Measurements from ENCODE around the gene GAPT. TPM values are rescaled to one million over a fixed set of nuclear protein-coding genes. Genes with fewer than 3 reads are reported as not detected.

The GAPT gene
- total RNA-seq, 4 donors from 2014 or later: 3.8 TPM; not detected in 3

DNA sequence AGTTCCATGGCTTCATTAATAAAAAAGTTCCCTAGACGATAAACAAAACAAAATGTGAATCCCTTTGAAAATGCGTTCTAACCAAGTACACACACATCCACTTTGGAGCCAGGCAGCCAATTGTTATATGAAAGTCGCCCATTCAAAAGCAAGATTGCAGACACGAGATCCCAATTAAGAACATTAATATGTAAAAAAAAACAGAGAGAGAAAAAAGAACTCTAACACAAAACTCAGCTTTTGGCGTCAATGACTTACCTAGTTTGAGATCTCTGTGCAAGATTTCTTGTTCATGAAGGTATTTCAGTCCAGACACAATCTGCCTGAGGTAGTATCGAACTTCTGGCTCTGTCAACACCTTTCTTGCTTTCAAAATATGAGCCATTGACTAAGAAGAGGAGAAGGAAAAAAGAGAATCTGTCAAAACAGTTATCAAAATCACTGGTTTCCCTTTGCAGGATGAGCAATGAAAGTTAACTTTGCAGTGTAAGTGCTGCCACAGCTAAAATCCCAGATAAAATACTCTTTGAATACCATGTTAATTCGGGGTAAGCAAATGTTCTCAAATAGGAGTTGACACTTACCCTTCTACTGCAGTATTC lies 33.0 kb upstream of the GAPT start:
- no peak for DNase-seq
- 62 to 71% methylated on average over 6 to 7 of the region's 7 CpGs for WGBS, 2 donors (ENCODE audit: low coverage in 1 of 2)
- TF ChIP-seq EP300 (IDR thresholded peaks at IDR 0.05; ENCODE audit: low read depth) (no peak), POLR2A (IDR thresholded peaks at IDR 0.05) (no peak), POLR2AphosphoS5 (IDR thresholded peaks at IDR 0.05) (no peak), CTCF (IDR thresholded peaks at IDR 0.05) (no peak)
- peak overlapping the region in 3 of 4 donors; percentile 80 to 90 (median 85) for H3K4me3 ChIP-seq
- peaks cover 0 to 38% (median 13%) of the 10 kb centered on the region in 4 donors for H3K4me1 ChIP-seq
- in situ Hi-C loops (cut with MboI; ENCODE audit: low pct_ligation_motif_present in 1 of 4, low pct_unique_long_range_greater_than_20kb in 1 of 4, low sequenced_read_pairs in 3 of 4) (loop anchor here (10.0 to 25.0 kb wide), 5 partner anchors 571 to 1153 kb away; no protein-coding TSS in a partner anchor), intact Hi-C loops (cut with DNase I; ENCODE audit: low total_unique reads) (loop anchor here (5.0 kb wide), 1 partner anchor 1281 kb away; no protein-coding TSS in a partner anchor)
- H3K27ac ChIP-seq: peak overlapping the region; percentile 93 to 97 (median 96)
- H3K9me3 ChIP-seq: no peaks in the 10 kb centered on the region
- no peaks in the 10 kb centered on the region for H3K27me3 ChIP-seq
- H3K36me3 ChIP-seq: peaks cover 0 to 9% (median 0%) of the 10 kb centered on the region in 4 donors

DNA sequence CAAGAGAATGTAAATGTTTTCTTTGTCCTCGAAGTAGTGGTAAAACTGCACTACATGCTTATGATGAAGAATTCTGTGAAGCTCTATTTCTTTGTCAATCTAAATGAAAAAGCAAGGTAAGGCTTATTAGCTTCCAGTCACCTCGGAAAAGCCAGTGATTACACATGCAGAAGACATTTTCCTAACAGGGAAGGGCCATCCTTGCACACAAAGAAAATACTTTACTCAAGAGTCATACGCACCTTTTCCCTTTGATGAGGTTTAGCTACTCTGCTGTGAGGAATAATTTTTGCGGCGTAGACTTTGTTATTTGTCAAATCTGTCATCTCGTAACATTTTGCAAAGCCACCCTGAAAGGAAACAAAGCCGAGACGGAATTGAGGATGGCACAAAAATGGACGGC lies 32.5 kb upstream of the GAPT start:
- Histone ChIP-seq H3K27me3 (no peaks in the 10 kb centered on the region), H3K4me1 (peaks cover 0 to 33% (median 13%) of the 10 kb centered on the region in 4 donors), H3K9me3 (no peaks in the 10 kb centered on the region), H3K36me3 (peaks cover 0 to 9% (median 0%) of the 10 kb centered on the region in 4 donors), H3K27ac (peak overlapping the region; percentile 93 to 97 (median 96)), H3K4me3 (peak overlapping the region in 3 of 4 donors; percentile 80 to 90 (median 85))
- DNase-seq: no peak
- no peak for TF ChIP-seq POLR2A (IDR thresholded peaks at IDR 0.05)
- TF ChIP-seq CTCF (IDR thresholded peaks at IDR 0.05): no peak
- no peak for TF ChIP-seq EP300 (IDR thresholded peaks at IDR 0.05; ENCODE audit: low read depth)
- no peak for TF ChIP-seq POLR2AphosphoS5 (IDR thresholded peaks at IDR 0.05)
- in situ Hi-C loops (cut with MboI; ENCODE audit: low pct_ligation_motif_present in 1 of 4, low pct_unique_long_range_greater_than_20kb in 1 of 4, low sequenced_read_pairs in 3 of 4): loop anchor here (10.0 to 25.0 kb wide), 5 partner anchors 571 to 1154 kb away; no protein-coding TSS in a partner anchor
- intact Hi-C loops (cut with DNase I; ENCODE audit: low total_unique reads): loop anchor here (5.0 kb wide), 1 partner anchor 1281 kb away; no protein-coding TSS in a partner anchor
- 13 to 15% methylated on average over 8 to 9 of the region's 9 CpGs for WGBS, 2 donors (ENCODE audit: low coverage in 1 of 2)

GRCh38 chr5:58459146-58460001 lies 31.9 kb upstream of the GAPT start:
- in situ Hi-C loops (cut with MboI; ENCODE audit: low pct_ligation_motif_present in 1 of 4, low pct_unique_long_range_greater_than_20kb in 1 of 4, low sequenced_read_pairs in 3 of 4) (loop anchor here (10.0 to 25.0 kb wide), 7 partner anchors 572 to 1165 kb away; no protein-coding TSS in a partner anchor), intact Hi-C loops (cut with DNase I; ENCODE audit: low total_unique reads) (loop anchor here (1.0 to 5.0 kb wide), 3 partner anchors 682 to 1282 kb away; no protein-coding TSS in a partner anchor)
- no peak for TF ChIP-seq POLR2A (IDR thresholded peaks at IDR 0.05)
- TF ChIP-seq EP300 (IDR thresholded peaks at IDR 0.05; ENCODE audit: low read depth): no peak
- TF ChIP-seq POLR2AphosphoS5 (IDR thresholded peaks at IDR 0.05): no peak
- no peak for TF ChIP-seq CTCF (IDR thresholded peaks at IDR 0.05)
- peaks cover 0 to 9% (median 0%) of the 10 kb centered on the region in 4 donors for H3K36me3 ChIP-seq
- DNase-seq: peak; percentile 29
- H3K4me3 ChIP-seq: peak overlapping the region; percentile 76 to 90 (median 82)
- WGBS, 2 donors (ENCODE audit: low coverage in 1 of 2): 0 to 1% methylated on average over 4 to 30 of the region's 57 CpGs
- H3K27ac ChIP-seq: peak overlapping the region; percentile 93 to 97 (median 96)
- H3K27me3 ChIP-seq: no peaks in the 10 kb centered on the region
- peaks cover 0 to 27% (median 10%) of the 10 kb centered on the region in 4 donors for H3K4me1 ChIP-seq
- H3K9me3 ChIP-seq: no peaks in the 10 kb centered on the region
